Right ventricle myocardium inferior (tissue), 1 donor: ENCODE measurements around the gene GLT6D1. TPM values are rescaled to one million over a fixed set of nuclear protein-coding genes. Genes with fewer than 3 reads are reported as not detected.
"Not testable (repeated sequence)": the region's sequence is repeated elsewhere in the genome, so short reads cannot be mapped to it uniquely, and the experiment has no call there.

Experiments
- ATAC-seq: fragments of 200-7000 bp; cut with Tn5 transposase; one replicate; pipeline ENCODE4 v1.9.1; 2020; ENCODE audit warnings: mild to moderate bottlenecking, moderate library complexity
- DNase-seq: peaks from one replicate; pipeline ENCODE4 v3.0.0; 2021; ENCODE audit errors: missing footprints
- intact Hi-C: fragments of 100-400 bp; cut with DNase I; formaldehyde crosslinking; loops from one replicate; pipeline ENCODE4 v1.11.0; 2022
- long read RNA-seq: library from polyadenylated mRNA; unstranded; transcript quantifications from one replicate; pipeline ENCODE4 v2.0.0, GENCODE V29; 2021
- total RNA-seq: library from RNA; stranded (reverse); fragmentation: NEBNext Ultra II Directional; extraction: Animal tissue kit (Norgen Biotek cat#: 25700); gene quantifications from one replicate; pipeline ENCODE4 v1.2.1, GENCODE V29; 2021
- donor health status: DM: no; HTN: yes; CAD: no; lungs with severe emphysema.

Gene GLT6D1
- not detected for total RNA-seq
- long read RNA-seq = 0 reads

GRCh38 chr9:135639196-135639595 lies at the start of gene GLT6D1:
Gene GLT6D1 (minus strand): TSS chr9:135639540. CDS start chr9:135639187, 353 bp downstream.
- DNase-seq (no peak), ATAC-seq (no peak)
- intact Hi-C loops = no loop called here

GRCh38 chr9:135689011-135689410 lies 49.7 kb upstream of the GLT6D1 start:
- intact Hi-C loops = no loop called here
- DNase-seq = no peak
- no peak for ATAC-seq

DNA sequence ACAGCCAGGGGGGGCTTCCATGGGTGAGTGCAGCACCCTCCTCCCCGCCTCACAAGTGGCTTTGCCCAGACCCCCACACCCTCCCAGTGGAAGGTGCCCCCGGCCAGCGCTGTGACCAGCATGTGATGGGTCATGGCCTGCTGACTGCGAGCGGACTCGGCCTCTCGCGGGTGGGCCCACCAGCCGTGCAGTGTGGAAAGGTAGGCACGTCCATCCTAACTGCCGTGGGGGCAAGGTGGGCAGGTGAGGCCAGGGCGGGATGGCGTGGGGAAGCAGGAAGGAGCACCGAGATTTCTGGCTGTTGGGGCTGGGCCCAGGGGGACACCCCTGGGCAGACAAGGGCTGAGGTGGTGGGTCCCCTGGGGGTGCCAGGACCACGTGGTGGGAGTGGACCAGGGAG lies 47.9 kb upstream of the GLT6D1 start:
- no peak for ATAC-seq
- intact Hi-C loops = no loop called here

DNA sequence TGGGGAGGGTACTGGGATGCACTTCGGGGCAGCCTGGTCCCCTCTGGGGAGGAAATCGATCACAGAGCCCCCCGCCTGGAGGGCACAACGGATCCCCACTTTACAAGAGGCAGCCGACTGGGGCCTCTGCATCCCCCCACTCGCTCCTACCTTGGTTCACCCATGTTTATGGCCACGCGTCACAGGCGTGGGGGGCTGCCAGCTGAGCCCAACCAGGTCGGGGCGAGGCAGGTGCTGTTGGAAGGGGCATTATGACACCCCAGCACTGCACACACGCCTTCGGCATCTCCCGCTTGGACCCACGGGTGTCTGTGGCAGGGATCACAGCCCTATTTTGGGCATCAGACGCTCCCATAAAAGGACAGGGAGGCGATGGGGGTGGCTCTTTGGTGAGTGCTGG lies 45.4 kb upstream of the GLT6D1 start:
- ATAC-seq (no peak), DNase-seq (no peak)
- intact Hi-C loops = no loop called here

More for the DNA sequence above, 47.9 kb upstream of the GLT6D1 start:
- no peak for DNase-seq

GRCh38 chr9:135683401-135684034 lies 44.2 kb upstream of the GLT6D1 start:
- intact Hi-C loops = no loop called here
- ATAC-seq (no peak), DNase-seq (no peak)

- intact Hi-C loops = no loop called here
- no peak for ATAC-seq
- DNase-seq = no peak
Observed at GRCh38 chr9:135681161-135681560, 41.8 kb upstream of the GLT6D1 start.

DNA sequence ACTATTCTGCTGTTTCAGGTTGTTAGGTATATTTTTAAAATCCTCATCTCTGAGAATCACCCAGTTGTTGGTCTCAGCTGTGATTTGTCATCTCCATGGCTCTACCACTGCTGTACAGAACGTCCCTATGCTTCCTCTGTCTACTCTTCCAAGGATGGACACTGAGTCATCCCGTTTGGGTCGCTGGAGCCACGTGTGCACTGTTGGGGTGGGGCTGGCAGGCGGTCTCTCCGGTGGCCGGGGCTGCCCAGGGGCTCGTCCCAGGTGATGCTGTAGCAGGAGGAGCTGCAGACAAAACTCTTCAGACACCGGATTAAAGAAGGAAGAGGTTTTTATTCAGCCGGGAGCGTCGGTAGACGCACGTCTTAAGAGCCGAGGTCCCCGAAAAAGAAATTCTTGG lies 40.7 kb upstream of the GLT6D1 start:
- intact Hi-C loops = no loop called here
- ATAC-seq = no peak
- DNase-seq = no peak

GRCh38 chr9:135678236-135679017 lies 39.1 kb upstream of the GLT6D1 start:
- intact Hi-C loops = no loop called here
- ATAC-seq (no peak), DNase-seq (no peak)

DNA sequence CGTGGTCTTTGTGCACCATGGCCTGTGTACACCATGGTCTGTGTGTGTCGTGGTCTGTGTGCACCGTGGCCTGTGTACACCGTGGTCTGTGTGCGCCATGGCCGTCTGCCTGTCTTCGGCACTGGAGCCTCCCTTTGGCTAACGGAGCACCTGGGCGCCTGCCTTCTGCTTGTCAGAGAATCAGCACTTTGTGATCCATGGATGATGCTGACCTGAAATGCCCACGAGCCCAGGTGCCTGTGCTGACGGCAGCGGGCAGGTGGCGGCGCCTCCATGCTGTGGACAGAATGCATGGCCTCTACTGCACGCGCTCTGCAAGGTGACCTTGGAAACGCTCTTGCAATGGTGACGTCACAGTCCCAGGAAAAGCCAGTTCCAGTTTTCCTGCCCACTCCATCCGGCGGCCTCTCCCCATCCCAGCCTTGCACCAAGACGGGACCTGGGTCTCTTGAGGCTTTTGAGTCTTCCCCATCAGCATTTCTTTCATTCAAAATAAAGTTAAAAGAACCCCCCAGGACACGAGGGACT lies 38.4 kb upstream of the GLT6D1 start:
- ATAC-seq (no peak), DNase-seq (no peak)
- intact Hi-C loops = no loop called here

- ATAC-seq (no peak), DNase-seq (no peak)
- intact Hi-C loops = no loop called here
Observed at GRCh38 chr9:135676891-135677290, 37.6 kb upstream of the GLT6D1 start.

- ATAC-seq = no peak
- intact Hi-C loops = no loop called here
- no peak for DNase-seq
Observed at GRCh38 chr9:135674977-135675376, 35.6 kb upstream of the GLT6D1 start.

DNA sequence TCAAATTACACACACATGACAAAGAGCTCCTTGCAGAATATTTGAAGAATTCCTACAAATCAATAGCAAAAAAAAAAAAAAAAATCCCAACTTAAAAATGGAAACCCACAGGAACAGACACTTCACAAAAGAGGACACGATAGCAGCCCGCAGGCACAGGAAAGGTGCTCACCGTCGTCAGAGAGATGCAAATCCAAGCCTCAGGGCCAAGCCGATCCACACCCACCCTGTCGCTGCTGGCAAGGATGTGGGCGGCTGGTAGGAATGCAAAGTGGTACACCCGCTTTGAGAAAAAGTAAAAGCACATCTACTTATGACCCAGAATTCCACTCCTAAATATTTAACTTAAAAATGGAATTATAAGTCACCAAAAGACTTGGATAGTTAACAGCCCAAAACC lies 34.6 kb upstream of the GLT6D1 start:
- ATAC-seq (no peak), DNase-seq (no peak)
- intact Hi-C loops = no loop called here

DNA sequence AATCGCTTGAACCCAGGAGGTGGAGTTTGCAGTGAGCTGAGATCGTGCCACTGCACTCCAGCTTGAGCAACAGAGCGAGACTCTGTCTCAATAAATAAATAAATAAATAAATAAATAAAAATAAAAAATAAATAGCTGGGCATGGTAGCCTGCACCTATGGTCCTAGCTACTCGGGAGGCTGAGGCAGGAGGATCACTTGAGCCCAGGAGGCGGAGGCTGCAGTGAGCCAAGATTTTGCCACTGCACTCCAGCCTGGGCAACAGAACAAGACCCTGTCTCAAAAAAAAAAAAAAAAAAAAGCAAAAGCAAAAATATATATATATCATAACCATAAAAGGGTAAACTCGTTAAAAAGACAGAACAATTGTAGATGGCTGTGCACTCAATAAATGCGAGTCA lies 33.4 kb upstream of the GLT6D1 start:
- ATAC-seq, intact Hi-C loops, DNase-seq: not testable (repeated sequence)

DNA sequence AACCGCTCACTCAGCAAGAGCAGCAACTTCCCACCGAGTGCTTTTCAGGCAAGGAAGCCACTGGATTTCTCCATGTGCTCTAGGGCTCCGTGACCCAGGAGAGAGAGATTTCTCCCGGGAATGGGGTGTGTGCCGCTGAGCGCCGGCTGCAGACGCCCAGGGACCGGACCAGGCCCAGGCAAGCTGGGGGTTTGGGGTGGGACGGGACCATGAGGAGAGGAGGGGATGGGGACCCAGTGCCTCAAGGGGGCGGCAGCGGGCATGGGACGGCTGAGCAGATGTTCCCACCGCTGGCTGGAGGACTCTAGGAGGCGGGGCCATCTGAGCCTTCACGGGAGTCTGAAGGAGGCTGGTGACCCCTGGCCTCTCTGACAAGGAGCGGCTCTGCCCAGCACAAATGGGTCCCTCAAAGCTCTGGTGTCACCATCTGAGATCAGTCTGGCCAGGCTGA lies 32.3 kb upstream of the GLT6D1 start:
- DNase-seq (no peak), ATAC-seq (no peak)
- intact Hi-C loops = no loop called here

DNA sequence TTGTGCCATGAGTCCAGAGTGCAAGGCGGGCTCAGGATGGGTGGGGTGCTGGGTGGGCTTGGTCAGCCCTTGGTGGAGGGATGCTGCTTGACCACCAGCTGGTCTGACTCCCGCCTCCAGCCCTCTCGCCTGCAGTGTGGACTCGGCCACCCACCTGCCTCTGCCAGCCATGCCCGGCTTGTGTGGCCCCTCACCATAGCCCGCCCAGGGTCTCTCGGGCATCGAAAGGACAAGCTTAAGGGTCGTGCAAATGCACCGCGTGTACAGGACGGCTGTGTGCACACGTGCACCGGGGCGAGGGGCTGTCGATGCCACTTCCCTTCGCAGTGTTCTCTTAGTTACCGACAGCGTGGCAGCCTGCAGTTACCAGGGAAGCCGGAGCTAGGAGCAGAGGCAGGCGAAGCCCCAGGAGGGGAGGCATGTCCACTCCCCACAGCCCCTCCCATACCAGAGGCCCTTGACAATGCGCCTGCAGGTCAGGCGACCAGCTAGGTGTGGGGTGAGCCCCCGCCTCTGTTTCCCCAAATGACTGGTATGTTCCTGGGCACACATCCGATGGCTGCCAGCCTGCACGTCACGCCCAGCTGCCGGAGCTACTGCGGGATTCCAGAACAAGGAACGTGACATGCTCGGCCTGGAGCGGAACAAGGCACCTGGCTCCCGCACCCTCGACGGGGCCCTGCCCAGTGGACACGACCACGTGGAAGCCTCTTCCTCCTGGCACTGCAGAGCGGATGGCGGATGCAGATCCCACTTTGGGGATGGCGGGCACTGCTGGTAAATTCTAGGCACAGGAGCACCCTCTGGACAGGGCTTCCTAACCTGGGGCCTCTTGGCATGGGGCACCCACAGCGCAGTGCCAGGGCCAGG lies 31.6 kb upstream of the GLT6D1 start:
- DNase-seq (no peak), ATAC-seq (no peak)
- intact Hi-C loops = no loop called here

DNA sequence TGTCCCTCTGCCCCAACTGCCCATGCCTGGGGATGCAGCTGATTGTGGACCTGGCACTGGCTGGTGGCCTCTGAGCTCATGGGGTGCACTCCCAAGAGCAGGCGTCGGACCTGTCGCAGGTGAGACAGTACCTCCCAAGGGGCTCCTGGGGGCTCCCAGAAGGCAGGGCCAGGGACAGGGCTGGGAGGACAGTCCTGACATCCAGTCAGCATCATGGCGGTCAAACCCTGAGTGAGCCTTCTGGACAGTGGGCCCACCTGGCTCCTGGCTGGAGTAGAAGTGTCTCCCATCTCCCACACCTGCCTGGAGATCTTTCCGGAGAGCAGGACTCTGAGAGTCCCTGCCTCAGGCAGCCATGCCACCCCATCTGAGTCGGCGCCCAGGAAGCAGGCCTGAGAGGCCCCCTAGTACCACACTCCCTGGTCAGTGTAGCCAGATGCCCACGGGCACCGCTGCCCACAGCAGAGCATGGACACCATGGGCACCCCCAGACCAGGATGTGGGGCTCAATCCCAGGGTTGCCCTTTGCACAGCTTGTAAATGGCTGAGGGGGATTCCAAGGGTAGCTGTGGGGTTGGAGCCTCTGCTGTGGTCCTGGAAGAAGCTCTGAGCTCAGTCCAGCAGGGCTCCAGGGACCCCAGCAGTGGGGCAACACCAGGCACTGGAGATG lies 30.4 kb upstream of the GLT6D1 start:
- intact Hi-C loops = no loop called here
- no peak for DNase-seq
- ATAC-seq = no peak

- intact Hi-C loops, DNase-seq, ATAC-seq: not testable (repeated sequence)
Observed at GRCh38 chr9:135669018-135669417, 29.7 kb upstream of the GLT6D1 start.

- no peak for ATAC-seq
- intact Hi-C loops = no loop called here
- DNase-seq = no peak
Observed at GRCh38 chr9:135667463-135668001, 28.2 kb upstream of the GLT6D1 start.
